Measurements from ENCODE around the gene CD8B.

The CD8B gene

GRCh38 chr2:86825693-86826381 is 35.8 kb downstream of the CD8B start:
- H3K4me3 ChIP-seq (ENCODE audit: low read depth, low read length): no peak overlapping the region
- TF ChIP-seq, protein P1, sequence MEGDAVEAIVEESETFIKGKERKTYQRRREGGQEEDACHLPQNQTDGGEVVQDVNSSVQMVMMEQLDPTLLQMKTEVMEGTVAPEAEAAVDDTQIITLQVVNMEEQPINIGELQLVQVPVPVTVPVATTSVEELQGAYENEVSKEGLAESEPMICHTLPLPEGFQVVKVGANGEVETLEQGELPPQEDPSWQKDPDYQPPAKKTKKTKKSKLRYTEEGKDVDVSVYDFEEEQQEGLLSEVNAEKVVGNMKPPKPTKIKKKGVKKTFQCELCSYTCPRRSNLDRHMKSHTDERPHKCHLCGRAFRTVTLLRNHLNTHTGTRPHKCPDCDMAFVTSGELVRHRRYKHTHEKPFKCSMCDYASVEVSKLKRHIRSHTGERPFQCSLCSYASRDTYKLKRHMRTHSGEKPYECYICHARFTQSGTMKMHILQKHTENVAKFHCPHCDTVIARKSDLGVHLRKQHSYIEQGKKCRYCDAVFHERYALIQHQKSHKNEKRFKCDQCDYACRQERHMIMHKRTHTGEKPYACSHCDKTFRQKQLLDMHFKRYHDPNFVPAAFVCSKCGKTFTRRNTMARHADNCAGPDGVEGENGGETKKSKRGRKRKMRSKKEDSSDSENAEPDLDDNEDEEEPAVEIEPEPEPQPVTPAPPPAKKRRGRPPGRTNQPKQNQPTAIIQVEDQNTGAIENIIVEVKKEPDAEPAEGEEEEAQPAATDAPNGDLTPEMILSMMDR (IDR thresholded peaks at IDR 0.05; ENCODE audit: control insufficient read depth, extremely low read depth, insufficient read depth): no peak
- DNase-seq (ENCODE audit: low read depth): no peak

DNA sequence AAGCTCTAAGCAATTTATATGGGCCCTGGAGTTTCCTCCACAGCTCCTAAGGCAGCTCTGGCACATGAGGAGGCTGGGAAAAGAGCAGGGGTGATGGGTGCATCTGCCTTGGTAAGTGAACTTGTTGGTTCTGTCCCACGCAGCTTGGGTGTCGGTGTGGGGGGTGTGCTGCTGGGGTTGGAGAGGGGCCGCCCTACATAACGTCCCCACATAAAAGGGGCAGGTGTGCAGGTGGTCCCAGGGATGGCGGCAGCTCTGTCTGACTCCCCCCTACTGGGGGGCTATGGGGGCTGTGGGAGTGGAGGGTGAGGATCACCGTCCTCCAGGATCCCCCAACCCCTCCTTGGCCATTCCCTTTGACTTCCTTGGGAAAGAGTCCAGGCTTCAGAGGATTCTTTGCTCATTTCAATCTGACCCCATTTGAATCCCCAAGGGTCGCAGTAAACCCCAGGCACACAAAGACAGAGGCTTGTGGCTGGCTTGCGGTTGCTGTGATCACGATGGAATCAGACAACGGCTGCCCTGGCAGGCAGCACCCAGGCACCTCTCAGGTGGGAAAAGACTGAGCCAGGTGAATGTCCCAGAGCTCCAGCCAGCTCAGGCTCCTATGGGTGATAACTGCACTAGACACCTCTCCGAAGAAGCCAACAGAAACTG is 36.5 kb downstream of the CD8B start:
- no peak overlapping the region for H3K4me3 ChIP-seq (ENCODE audit: low read depth, low read length)
- TF ChIP-seq, protein P1 (IDR thresholded peaks at IDR 0.05; ENCODE audit: control insufficient read depth, extremely low read depth, insufficient read depth): no peak
- DNase-seq (ENCODE audit: low read depth): no peak

DNA sequence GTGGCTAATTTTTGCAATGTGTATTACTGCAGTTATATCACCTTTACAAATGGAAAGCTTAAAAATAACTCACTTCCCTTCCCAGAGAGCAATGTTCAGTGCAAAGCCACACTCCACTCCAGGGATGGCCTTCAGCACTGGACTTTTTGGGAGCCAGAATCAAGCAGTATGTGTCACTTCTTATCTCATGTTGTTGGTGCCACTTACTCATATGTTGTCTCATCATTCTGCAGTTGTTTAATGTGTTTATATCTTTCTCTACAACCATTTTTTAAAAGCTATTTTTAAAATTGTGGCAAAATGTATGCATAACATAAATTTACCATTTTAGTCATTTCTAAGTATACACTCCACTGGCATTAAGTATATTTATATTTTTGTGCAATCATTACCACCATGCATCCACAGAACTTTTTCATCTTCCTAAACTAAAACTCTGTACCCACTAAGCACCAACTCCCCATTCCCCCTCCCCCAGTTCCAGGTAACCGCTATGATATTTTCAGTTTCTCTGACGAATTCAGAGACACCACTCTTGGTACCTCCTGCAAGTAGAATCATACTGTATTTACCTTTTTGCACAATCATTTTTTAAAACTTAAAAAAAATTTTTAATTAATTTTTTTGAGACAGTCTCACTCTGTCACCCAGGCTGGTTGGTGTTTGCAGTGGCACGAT is 38.9 kb downstream of the CD8B start:
- no peak overlapping the region for H3K4me3 ChIP-seq (ENCODE audit: low read depth, low read length)
- TF ChIP-seq, protein P1 (IDR thresholded peaks at IDR 0.05; ENCODE audit: control insufficient read depth, extremely low read depth, insufficient read depth): no peak
- DNase-seq (ENCODE audit: low read depth): no peak

- no peak for DNase-seq (ENCODE audit: low read depth)
- no peak overlapping the region for H3K4me3 ChIP-seq (ENCODE audit: low read depth, low read length)
- TF ChIP-seq, protein P1 (IDR thresholded peaks at IDR 0.05; ENCODE audit: control insufficient read depth, extremely low read depth, insufficient read depth): no peak
Observed at GRCh38 chr2:86821842-86822241, 39.8 kb downstream of the CD8B start.

DNA sequence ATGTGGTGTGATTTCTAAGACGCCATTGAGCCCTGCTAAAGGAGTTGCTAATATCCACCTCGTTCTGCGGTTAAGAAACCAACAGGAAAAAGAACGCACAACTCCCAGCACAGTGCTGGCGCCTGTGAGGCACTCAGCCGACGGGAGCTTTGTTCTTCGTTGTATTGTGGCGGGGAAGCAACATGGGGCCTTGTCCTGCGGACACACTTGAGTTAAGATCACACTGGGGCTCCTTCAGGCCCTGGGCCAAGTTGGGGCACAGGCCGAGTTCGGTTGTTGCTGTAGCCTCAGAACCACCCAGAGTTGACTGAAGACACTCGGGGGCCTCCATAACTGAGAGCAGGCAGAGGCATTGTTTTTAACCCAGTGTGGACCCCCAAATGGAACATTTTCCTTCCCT is 40.4 kb downstream of the CD8B start:
- TF ChIP-seq, protein P1 (IDR thresholded peaks at IDR 0.05; ENCODE audit: control insufficient read depth, extremely low read depth, insufficient read depth): no peak

DNA sequence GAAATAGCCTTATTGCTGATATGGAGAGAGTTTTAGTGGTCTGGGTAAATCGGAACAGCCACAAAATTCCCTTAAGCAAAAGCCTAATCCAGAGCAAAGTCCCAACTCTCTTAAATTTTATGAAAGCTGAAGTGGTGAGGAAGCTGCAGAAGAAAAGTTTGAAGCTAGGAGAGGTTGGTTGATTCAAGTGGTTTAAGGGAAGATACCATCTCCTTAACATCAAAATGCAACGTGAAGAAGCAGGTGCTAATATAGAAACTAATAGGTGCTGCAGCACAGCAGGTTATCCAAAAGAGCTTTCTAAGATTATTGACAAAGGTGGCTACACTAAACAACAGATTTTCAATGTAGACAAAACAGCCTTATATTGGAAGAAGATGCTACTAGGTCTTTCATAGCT is 42.7 kb downstream of the CD8B start:
- TF ChIP-seq, protein P1 (IDR thresholded peaks at IDR 0.05; ENCODE audit: control insufficient read depth, extremely low read depth, insufficient read depth): no peak
- H3K4me3 ChIP-seq (ENCODE audit: low read depth, low read length): no peak overlapping the region
- DNase-seq (ENCODE audit: low read depth): no peak

More for the DNA sequence above, 40.4 kb downstream of the CD8B start:
- H3K4me3 ChIP-seq (ENCODE audit: low read depth, low read length): no peak overlapping the region
- no peak for DNase-seq (ENCODE audit: low read depth)
